KMS-11 (cell line): ENCODE results near the gene STX1B.
A peak's percentile ranks its signal among the peaks of the same experiment; 100 is the strongest.

Experiments used
- H2AFZ ChIP-seq: fragments of 200-600 bp; sonication (generic); 2 replicates; pipeline ENCODE4 v1.6.1; 2016; ENCODE audit warnings: antibody characterized with exemption, mixed run types, low read depth
- H3K27ac ChIP-seq: fragments of 200-600 bp; sonication (generic); 2 replicates; pipeline ENCODE4 v1.6.1; 2016; ENCODE audit warnings: mild to moderate bottlenecking, mixed run types
- H3K27me3 ChIP-seq: fragments of 200-600 bp; sonication (generic); 2 replicates; pipeline ENCODE4 v1.6.1; 2017; ENCODE audit warnings: mild to moderate bottlenecking, low read depth, mixed run types, moderate library complexity; ENCODE audit not compliant: insufficient read depth
- H3K36me3 ChIP-seq: fragments of 200-600 bp; sonication (generic); 2 replicates; pipeline ENCODE4 v1.6.1; 2017; ENCODE audit warnings: mild to moderate bottlenecking, mixed run types; ENCODE audit not compliant: insufficient read depth
- H3K4me1 ChIP-seq: fragments of 200-600 bp; sonication (generic); 2 replicates; pipeline ENCODE4 v1.6.1; 2016; ENCODE audit warnings: mild to moderate bottlenecking, low read depth, mixed run types; ENCODE audit not compliant: poor library complexity, severe bottlenecking
- H3K4me2 ChIP-seq: fragments of 200-600 bp; sonication (generic); 2 replicates; pipeline ENCODE4 v1.7.0; 2016; ENCODE audit warnings: mild to moderate bottlenecking, mixed run types
- H3K4me3 ChIP-seq: fragments of 200-600 bp; sonication (generic); IDR thresholded peaks from 2 replicates; pipeline ENCODE4 v1.6.1; 2017; ENCODE audit warnings: low read depth, low read length, mixed read lengths; ENCODE audit not compliant: insufficient read depth
- H3K79me2 ChIP-seq: fragments of 200-600 bp; sonication (generic); 2 replicates; pipeline ENCODE4 v1.6.1; 2016; ENCODE audit warnings: low read depth, mixed run types; ENCODE audit not compliant: insufficient read depth
- H3K9ac ChIP-seq: fragments of 200-600 bp; sonication (generic); 2 replicates; pipeline ENCODE4 v1.6.1; 2016; ENCODE audit warnings: mild to moderate bottlenecking, mixed run types
- H4K20me1 ChIP-seq: fragments of 200-600 bp; sonication (generic); 2 replicates; pipeline ENCODE4 v1.6.1; 2016; ENCODE audit warnings: mild to moderate bottlenecking, mixed run types; ENCODE audit not compliant: insufficient read depth
- CTCF ChIP-seq: fragments of 200-600 bp; sonication (generic); conservative IDR thresholded peaks from 2 replicates; pipeline ENCODE4 v1.6.1; 2017; ENCODE audit warnings: low read depth, mild to moderate bottlenecking, antibody characterized with exemption, low read length, moderate library complexity, mixed read lengths

The STX1B gene

DNA sequence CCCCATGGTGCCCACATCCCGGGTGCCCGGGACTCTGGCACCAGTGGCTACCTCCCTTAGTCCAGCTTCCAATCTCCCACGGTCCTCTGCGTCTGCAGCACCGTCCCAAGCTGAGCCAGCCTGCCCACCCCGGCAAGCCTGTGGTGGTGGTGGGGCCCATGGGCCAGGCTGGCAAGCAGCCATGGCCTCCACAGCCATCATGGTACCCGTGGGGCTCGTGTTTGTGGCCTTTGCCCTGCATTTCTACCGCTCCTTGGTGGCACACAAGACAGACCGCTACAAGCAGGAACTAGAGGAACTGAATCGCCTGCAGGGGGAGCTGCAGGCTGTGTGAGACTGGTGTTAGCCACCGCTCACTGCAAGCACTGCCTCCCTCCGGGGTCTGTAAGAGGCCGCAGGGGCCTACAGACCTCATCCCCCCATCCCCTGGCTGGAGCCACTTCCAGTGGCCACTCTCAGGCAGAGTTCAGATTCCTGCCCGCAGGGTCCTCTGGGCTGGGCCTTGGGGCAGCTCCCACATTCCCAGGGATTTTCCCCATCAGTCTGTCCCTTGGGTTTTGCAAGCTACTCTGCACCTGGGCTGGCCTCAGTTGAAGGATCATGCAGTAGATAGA is 56.8 kb downstream of the STX1B start:
- Histone ChIP-seq H2AFZ (no peak overlapping the region), H3K4me2 (peak overlapping the region; percentile 2; the same call in 1 of the 2 replicates), H3K9ac (no peak overlapping the region), H4K20me1 (no peaks in the 10 kb centered on the region), H3K4me1 (peaks cover 43% of the 10 kb centered on the region), H3K79me2 (peaks cover 3% of the 10 kb centered on the region; the same call in 1 of the 2 replicates), H3K36me3 (no peaks in the 10 kb centered on the region), H3K27ac (no peak overlapping the region), H3K27me3 (no peaks in the 10 kb centered on the region), H3K4me3 (no peak overlapping the region)
- TF ChIP-seq CTCF = peak; percentile 81

DNA sequence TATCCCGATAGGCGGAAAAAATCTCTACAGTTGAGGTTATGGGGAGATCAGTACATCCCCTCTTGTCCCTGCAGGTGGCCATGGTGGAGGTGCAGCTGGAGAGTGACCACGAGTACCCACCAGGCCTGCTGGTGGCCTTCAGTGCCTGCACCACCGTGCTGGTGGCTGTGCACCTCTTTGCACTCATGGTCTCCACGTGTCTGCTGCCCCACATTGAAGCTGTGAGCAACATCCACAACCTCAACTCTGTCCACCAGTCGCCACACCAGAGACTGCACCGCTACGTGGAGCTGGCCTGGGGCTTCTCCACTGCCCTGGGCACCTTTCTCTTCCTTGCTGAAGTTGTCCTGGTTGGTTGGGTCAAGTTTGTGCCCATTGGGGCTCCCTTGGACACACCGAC is 57.3 kb downstream of the STX1B start:
- H3K4me1 ChIP-seq = peaks cover 43% of the 10 kb centered on the region
- H3K4me2 ChIP-seq = no peak overlapping the region
- H4K20me1 ChIP-seq = no peaks in the 10 kb centered on the region
- no peak overlapping the region for H3K27ac ChIP-seq
- no peak overlapping the region for H3K4me3 ChIP-seq
- H3K9ac ChIP-seq = no peak overlapping the region
- no peaks in the 10 kb centered on the region for H3K36me3 ChIP-seq
- TF ChIP-seq CTCF = no peak
- no peak overlapping the region for H2AFZ ChIP-seq
- no peaks in the 10 kb centered on the region for H3K27me3 ChIP-seq
- no peaks in the 10 kb centered on the region; the same call in 1 of the 2 replicates for H3K79me2 ChIP-seq

DNA sequence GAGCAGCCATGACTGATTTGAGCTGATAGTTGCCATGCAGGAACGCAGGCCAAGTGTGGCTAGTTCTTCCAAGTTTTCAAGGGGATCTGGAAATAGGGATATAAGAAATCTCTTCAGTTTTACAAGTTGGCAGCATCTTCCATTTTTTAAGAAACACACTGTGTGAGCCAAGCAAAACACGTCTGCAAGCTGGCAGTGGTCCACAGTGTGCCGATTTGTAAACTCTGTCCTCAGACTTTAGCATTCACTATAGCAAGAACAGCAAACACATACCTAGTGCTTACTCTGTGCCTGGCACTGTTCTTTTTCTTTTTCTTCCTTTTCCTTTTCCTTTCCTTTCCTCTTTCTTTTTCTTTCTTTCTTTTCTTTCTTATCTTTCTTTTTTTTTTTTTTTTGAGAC is 58.7 kb downstream of the STX1B start:
- Histone ChIP-seq H3K79me2 (no peaks in the 10 kb centered on the region; the same call in 1 of the 2 replicates), H3K4me3 (no peak overlapping the region), H3K27me3 (no peaks in the 10 kb centered on the region), H2AFZ (no peak overlapping the region), H3K27ac (no peak overlapping the region), H3K9ac (no peak overlapping the region), H3K4me2 (no peak overlapping the region), H4K20me1 (no peaks in the 10 kb centered on the region), H3K36me3 (no peaks in the 10 kb centered on the region), H3K4me1 (peaks cover 42% of the 10 kb centered on the region)
- TF ChIP-seq CTCF = no peak

- Histone ChIP-seq H3K27ac (no peak overlapping the region), H4K20me1 (no peaks in the 10 kb centered on the region)
Observed at GRCh38 chr16:30951193-30951592, 59.2 kb downstream of the STX1B start.

More at GRCh38 chr16:30951193-30951592, 59.2 kb downstream of the STX1B start:
- Histone ChIP-seq H3K4me3 (no peak overlapping the region), H3K27me3 (no peaks in the 10 kb centered on the region), H2AFZ (no peak overlapping the region), H3K79me2 (no peaks in the 10 kb centered on the region; the same call in 1 of the 2 replicates), H3K36me3 (no peaks in the 10 kb centered on the region), H3K4me2 (no peak overlapping the region), H3K4me1 (peaks cover 37% of the 10 kb centered on the region), H3K9ac (no peak overlapping the region)
- TF ChIP-seq CTCF = no peak
